Posterior vena cava (tissue), 2 donors: ENCODE measurements around the gene BMAL1. TPM values are rescaled to one million over a fixed set of nuclear protein-coding genes. Genes with fewer than 3 reads are reported as not detected.
"Not testable (repeated sequence)": the region's sequence is repeated elsewhere in the genome, so short reads cannot be mapped to it uniquely, and the experiment has no call there.

Experiments
- DNase-seq: peaks from one replicate; pipeline ENCODE4 v3.0.0-alpha.2; 2020; ENCODE audit warnings: low spot score
- intact Hi-C, 2 donors: fragments of 100-400 bp; cut with DNase I; formaldehyde crosslinking; loops; one replicate each; pipeline versions ENCODE4 v1.14.1 to v1.14.2; 2022 to 2023
- total RNA-seq, 2 donors: library from RNA; stranded (reverse); fragmentation: NEBNext Ultra II Directional; extraction: Animal tissue kit (Norgen Biotek cat#: 25700); gene quantifications; one replicate each; pipeline ENCODE4 v1.2.1, GENCODE V29; 2021
- donor health status: DM: yes; HTN: yes; CAD: no.
- donor health status: DM: yes; HTN: yes; CAD: no.

The BMAL1 gene
- total RNA-seq, 2 donors from 2014 or later, result 17.6 to 28.4 TPM

DNA sequence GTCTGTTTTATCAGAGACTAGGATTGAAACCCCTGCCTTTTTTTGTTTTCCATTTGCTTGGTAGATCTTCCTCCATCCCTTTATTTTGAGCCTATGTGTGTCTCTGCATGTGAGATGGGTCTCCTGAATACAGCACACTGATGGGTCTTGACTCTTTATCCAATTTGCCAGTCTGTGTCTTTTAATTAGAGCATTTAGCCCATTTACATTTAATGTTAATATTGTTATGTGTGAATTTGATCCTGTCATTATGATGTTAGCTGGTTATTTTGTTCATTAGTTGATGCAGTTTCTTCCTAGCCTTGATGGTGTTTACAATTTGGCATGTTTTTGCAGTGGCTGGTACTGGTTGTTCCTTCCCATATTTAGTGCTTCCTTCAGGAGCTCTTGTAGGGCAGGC, 120.7 kb downstream of the BMAL1 start:
- DNase-seq, intact Hi-C loops: not testable (repeated sequence)

DNA sequence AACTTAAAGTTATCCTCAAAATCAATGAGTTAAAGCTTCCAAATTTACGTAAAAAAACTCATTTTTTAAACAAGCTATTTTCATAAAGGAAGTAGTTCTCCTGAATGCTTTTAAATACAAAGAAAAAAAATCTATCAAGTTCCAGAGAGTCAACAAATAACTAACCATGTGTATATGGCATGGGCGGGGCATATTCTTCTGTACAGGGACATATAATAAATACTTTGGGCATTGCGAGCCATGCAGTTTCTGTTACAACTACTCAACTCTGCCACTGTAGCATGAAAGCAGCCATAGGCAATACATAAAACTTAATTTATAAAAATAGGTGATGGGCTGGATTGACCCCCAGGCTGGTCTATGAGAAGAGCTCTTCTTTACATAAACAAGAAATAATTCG, 127.6 kb downstream of the BMAL1 start:
- no peak for DNase-seq

DNA sequence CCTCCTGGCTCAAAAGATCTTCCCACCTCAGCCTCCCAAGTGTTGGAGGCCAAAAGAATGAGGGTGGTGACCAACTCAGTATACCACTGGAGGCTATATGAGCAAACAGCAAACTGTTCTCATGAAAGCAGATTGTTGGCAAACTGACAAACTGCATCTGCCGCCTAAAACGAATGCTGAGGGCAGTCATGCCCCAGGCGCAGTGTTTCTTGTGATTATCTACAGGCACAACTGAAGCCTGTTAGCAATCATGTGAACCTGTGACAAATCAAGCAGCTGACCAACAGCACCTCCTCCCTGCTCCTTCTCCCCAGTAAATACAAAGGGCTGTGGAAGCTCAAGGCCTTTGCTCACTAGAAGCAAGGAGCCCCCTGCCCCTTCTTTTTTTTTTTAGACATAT, 137.6 kb downstream of the BMAL1 start:
- no peak for DNase-seq
- intact Hi-C loops, result no loop called here

More for the DNA sequence above, 127.6 kb downstream of the BMAL1 start:
- intact Hi-C loops, result no loop called here

DNA sequence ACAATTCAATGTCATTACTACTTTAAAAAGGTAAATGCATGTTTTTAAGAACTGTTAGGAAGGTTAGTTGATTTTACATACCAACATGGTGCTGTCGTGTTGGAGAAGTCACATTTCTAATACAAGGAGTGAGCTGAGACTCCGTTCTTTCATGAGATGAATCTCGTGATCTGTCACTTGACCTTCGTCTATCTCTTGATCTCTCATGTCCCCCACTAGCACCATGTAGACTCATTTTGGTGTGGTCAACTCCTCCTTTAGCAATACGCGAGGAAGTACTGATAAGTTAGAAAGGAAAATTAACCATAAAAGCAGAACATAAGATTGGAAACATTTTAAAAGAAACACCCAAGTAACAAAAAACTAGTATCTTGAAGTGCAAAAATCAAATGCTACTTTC, 144.0 kb downstream of the BMAL1 start:
- intact Hi-C loops, result no loop called here
- no peak for DNase-seq

DNA sequence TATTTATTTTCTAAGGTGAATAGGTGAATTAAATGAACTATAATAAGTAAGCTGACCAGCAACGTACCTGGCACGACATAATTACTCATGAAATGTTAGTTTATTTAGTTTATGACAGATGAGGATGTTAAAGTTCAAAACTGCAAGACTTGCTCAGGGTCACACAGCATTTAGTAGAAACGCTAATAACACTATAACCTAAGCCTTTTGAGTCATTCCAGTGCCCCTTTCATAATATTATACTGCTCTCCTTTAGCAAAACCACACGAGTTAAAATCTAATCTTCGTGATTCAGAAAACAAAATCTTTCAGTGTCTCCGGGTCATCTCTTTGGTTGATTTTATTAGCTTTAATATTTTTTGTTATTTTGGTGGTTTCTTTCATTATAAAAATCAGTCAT, 145.8 kb downstream of the BMAL1 start:
- intact Hi-C loops, result no loop called here
- DNase-seq, result no peak

DNA sequence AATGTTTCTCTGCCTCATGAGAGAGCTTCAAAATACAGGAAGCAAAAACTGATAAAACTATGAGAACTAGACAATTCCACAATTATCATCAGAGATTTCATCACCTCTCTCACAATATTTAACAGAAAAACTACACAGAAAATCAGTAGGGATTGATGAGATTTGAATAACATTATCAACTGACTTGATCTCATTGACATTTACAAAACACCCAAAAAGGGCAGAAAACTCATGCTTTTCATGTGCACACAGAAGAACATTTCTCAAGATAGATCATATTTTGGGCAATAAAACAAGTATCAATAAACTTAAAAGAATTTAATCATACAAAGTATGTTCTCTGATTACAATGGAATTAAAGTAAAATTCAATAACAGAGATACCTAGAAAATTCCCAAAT, 149.8 kb downstream of the BMAL1 start:
- no peak for DNase-seq
- intact Hi-C loops, result no loop called here

DNA sequence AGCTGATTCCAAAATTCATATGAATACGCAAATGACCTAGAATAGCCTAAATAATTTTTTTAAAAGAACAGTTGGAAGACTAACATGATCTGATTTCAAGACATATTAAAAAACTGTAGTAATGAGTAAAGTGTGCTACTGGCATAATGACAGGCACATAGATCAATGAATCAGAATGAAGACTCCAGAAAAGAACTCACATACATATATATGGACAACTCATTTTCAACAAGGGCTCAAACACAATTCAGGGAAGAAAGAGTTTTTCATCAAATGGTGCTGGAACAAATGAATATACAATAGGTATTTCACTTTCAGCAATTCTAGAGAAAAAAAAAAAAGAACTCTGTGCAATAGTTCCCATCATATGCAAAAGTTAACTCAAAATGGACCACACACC, 151.7 kb downstream of the BMAL1 start:
- intact Hi-C loops, result no loop called here
- DNase-seq, result no peak

DNA sequence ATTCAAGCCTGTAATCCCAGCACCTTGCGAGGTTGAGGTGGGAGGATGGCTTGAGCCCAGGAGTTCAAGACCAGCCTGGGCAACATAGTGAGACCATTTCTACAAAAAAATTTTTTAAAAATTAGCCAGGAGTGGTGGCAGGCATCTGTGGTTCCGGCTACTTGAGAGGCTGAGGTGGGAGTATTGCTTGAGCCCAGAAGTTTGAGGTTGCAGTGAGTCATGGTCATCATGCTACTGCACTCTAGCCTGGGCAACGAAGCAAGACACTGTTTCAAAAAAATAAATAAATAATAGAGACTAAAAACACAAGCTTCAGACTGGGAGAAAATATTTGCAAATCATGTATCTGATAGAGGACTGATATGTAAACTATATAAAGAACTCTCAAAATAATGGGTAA, 152.2 kb downstream of the BMAL1 start:
- intact Hi-C loops, result no loop called here
- DNase-seq, result no peak

DNA sequence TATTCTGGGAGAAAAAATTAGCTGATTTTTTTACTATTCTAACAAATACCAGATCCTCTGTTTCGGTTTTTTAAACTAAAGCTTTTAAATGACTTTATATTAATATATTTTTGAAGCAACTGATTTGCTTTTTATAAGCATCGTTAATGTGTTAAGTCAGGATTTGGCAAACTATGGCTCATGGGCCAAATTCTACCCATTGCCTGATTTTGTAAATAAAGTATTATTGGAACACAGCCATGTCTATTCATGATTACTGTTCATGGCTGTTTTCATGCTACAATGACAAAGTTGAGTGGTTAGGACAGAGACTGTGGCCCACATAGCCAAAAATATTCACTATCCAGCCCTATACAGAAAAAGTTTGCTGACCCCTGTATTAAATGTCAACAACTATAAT, 155.8 kb downstream of the BMAL1 start:
- intact Hi-C loops, result no loop called here
- DNase-seq, result no peak

DNA sequence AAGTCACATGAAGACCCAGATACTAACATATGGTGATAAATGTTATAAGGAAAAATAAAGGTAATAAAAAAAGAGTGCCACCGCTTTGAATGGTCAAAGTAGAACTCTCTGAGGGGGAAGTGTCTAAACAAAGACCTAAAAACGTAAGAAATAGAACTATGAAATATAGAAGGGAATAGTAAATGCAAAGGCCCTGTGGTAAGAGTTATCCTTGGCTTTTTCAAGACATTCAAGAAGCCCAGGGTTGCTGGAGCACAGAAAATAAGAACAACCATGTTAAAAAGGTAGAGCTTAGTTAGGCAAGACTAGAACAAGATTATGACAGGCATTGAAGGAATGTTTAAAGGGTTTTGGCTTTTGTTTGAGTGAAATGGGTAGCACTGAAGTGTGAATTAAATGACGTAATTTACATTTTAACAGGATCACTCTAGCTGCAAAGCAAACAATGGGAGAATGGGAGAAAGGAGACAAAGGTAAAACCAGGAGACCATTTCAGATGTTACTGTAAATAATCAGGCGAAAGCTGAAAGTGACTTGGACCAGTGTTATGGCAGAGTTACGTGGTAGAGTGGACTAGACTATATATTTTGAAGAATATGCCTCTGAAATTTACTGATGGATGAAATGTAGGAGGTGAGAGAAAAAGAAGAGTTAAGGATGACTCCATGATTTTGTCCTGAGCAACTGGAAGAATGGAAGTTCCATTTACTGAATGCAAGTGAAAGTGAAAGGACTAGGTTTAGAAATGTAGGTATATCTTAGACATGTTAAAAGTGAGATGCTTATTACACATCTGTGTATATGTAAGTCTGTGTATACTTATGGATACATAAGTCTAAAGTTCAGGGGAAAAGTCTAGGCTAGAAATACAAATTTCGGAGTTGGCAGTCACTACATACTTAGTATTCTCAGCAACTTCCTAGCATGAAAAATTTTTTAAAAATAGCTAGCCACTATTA, 156.9 kb downstream of the BMAL1 start:
- intact Hi-C loops, result no loop called here
- no peak for DNase-seq

DNA sequence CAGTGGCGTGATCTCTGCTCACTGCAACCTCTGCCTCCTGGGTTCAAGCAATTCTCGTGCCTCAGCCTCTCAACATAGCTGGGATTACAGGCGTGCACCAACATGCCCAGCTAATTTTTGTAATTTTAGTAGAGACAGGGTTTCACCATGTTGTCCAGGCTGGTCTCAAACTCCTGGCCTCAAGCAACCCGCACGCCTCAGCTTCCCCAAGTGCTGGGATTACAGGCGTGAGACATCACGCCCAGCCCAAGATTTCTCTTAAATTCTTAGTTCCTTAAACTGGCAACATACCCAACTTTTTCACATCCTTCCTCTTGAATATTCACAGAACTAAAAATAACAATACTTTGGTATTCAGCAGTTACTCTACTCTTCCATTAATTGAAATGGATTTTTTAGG, 159.2 kb downstream of the BMAL1 start:
- intact Hi-C loops, DNase-seq: not testable (repeated sequence)

Other genes starting within 250 kb of the BMAL1 start
- gene BTBD10, start 185.4 kb downstream of the BMAL1 start, total RNA-seq, result 10 to 100 TPM; 27.4 to 36.1 TPM
- gene PTH, start 218.2 kb downstream of the BMAL1 start, total RNA-seq, result not detected